Sigmoid colon (tissue), 4 donors: Measurements from ENCODE around the gene ESYT2.

Source experiments
- CTCF ChIP-seq, 4 experiments: fragments of 450-650 bp in 3 of 4; fragments of 200-600 bp in 1 of 4; IDR thresholded peaks; one replicate each; pipeline ENCODE4 v1.5.1; 2016 to 2019; ENCODE audit warnings: antibody characterized with exemption in 4 of 4, mild to moderate bottlenecking in 3 of 4, moderate library complexity in 2 of 4
- EP300 ChIP-seq, 4 donors: sonication (generic); formaldehyde crosslinking; IDR thresholded peaks; one replicate each; pipeline ENCODE4 v1.6.1; 2017; ENCODE audit warnings: antibody characterized with exemption in 4 of 4
- POLR2AphosphoS5 ChIP-seq, 4 donors: sonication (generic); formaldehyde crosslinking; IDR thresholded peaks; one replicate each; pipeline ENCODE4 v1.6.1; 2017; ENCODE audit warnings: antibody characterized with exemption in 4 of 4

- TF ChIP-seq CTCF (IDR thresholded peaks at IDR 0.05) (no peak), POLR2AphosphoS5 (IDR thresholded peaks at IDR 0.05) (no peak), EP300 (IDR thresholded peaks at IDR 0.05) (no peak)
These were observed 13.5 kb downstream of the ESYT2 start for GRCh38 chr7:158815800-158816128.
